CD8-positive, alpha-beta memory T cell (primary cell): ENCODE data around the gene TBC1D13. TPM values are rescaled to one million over a fixed set of nuclear protein-coding genes. Genes with fewer than 3 reads are reported as not detected.

Source experiments
- CTCF ChIA-PET: fragments of 350-600 bp; sonication (Branson Sonifier 250); formaldehyde crosslinking; loops from one replicate; lab custom pipeline; 2021; ENCODE audit warnings: antibody characterized with exemption; lab: Charles Lee
- POLR2A ChIA-PET: fragments of 350-600 bp; sonication (Branson Sonifier 250); formaldehyde crosslinking; loops from one replicate; lab custom pipeline; 2021; ENCODE audit warnings: antibody characterized with exemption; lab: Charles Lee
- DNase-seq, 5 donors: peaks; one replicate each; pipeline versions ENCODE4 v3.0.0 to v3.0.0-alpha.2; 2020 to 2022; ENCODE audit warnings: mixed read lengths in 1 of 5
- H3K27ac ChIP-seq: one replicate; pipeline ENCODE4 v1.7.0; 2013; ENCODE audit warnings: low read depth, mild to moderate bottlenecking, low read length, moderate library complexity
- H3K27me3 ChIP-seq: 2 replicates; pipeline ENCODE4 v1.7.0; 2013; ENCODE audit warnings: low read length, mild to moderate bottlenecking; ENCODE audit not compliant: insufficient read depth, poor library complexity, severe bottlenecking
- H3K36me3 ChIP-seq: 2 replicates; pipeline ENCODE4 v1.7.0; 2013; ENCODE audit warnings: mild to moderate bottlenecking, low read length, moderate library complexity; ENCODE audit not compliant: insufficient read depth
- H3K4me1 ChIP-seq: 2 replicates; pipeline ENCODE4 v1.7.0; 2013; ENCODE audit warnings: mild to moderate bottlenecking, low read length, moderate library complexity; ENCODE audit not compliant: insufficient read depth
- H3K4me3 ChIP-seq: 2 replicates; pipeline ENCODE4 v1.7.0; 2013; ENCODE audit warnings: mild to moderate bottlenecking, low read length
- H3K9me3 ChIP-seq: 2 replicates; pipeline ENCODE4 v1.7.0; 2013; ENCODE audit warnings: mild to moderate bottlenecking, low read length
- H3K27ac Mint-ChIP-seq, 8 donors: one replicate each; pipeline ENCODE4 v1.8.0; 2020 to 2021; ENCODE audit warnings: mixed read lengths in 8 of 8, mild to moderate bottlenecking in 6 of 8, inconsistent platforms in 3 of 8, moderate library complexity in 3 of 8
- H3K27me3 Mint-ChIP-seq, 2 donors: one replicate each; pipeline ENCODE4 v1.8.0; 2020 to 2021; ENCODE audit warnings: mixed read lengths in 2 of 2, mild to moderate bottlenecking in 1 of 2, moderate library complexity in 1 of 2
- H3K36me3 Mint-ChIP-seq, 3 donors: one replicate each; pipeline ENCODE4 v1.8.0; 2020 to 2021; ENCODE audit warnings: mixed read lengths in 3 of 3, inconsistent platforms in 1 of 3, mild to moderate bottlenecking in 1 of 3
- H3K4me1 Mint-ChIP-seq, 3 donors: one replicate each; pipeline ENCODE4 v1.8.0; 2020 to 2021; ENCODE audit warnings: mixed read lengths in 3 of 3, inconsistent platforms in 1 of 3, mild to moderate bottlenecking in 1 of 3
- H3K4me3 Mint-ChIP-seq, 7 donors: one replicate each; pipeline ENCODE4 v1.8.0; 2020 to 2021; ENCODE audit warnings: mixed read lengths in 7 of 7, mild to moderate bottlenecking in 6 of 7, moderate library complexity in 4 of 7, inconsistent platforms in 2 of 7
- H3K9me3 Mint-ChIP-seq, 5 donors: one replicate each; pipeline ENCODE4 v1.8.0; 2020 to 2022; ENCODE audit warnings: mixed read lengths in 5 of 5, mild to moderate bottlenecking in 3 of 5, moderate library complexity in 2 of 5, inconsistent platforms in 1 of 5
- polyA plus RNA-seq: library from polyadenylated mRNA; unstranded; fragments of 300-500 nt; fragmentation: Illumina TruSeq; gene quantifications from one replicate; pipeline ENCODE4 v1.2.3, GENCODE V29; 2021
- total RNA-seq, 2 experiments: library from RNA; stranded (reverse); gene quantifications; one replicate each; pipeline ENCODE4 v1.2.3, GENCODE V29; 2021

TBC1D13 gene
- total and polyA plus RNA-seq, 3 experiments from 2014 or later, result 23.0 to 36.8 (median 24.6) TPM

DNA sequence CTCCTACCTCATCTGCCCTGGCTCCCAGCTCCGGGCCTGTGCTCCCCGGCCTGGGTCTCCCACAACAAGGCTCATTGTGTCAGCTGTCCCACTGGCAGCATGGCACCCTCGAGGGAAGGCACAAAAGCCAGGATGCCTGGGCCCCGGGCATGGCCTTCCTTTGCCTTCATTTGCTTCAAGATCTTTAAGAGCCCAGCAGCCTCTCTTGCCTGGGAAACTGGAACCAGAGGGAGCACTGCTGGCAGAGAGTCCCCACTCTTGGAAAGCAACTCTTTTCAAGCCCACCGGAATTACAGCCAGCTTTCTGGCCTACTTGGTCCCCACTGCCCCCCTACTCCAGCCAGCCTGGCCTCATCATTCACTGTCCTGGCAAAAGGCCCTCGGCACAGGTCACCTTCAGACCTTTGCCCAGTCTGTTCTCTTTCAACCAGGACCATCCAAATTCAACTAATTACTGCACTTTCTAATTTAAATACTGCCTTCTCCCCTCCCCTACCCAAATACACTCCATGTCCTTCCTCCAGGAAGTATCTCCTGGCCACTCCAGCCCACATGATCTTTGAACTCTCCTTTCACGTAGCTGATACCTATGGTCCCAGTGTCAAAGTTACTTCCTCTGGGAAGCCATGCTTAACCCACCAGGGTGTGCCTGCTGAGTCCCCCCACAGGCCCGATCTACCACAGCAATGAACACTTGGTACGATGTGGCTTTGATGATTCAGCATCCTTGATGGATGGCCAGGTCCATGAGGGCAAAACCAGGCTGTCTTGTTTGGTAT, 24.2 kb upstream of the TBC1D13 start:
- DNase-seq, result no peak
- H3K4me1 ChIP-seq, result no peaks in the 10 kb centered on the region
- H3K36me3 ChIP-seq, result no peaks in the 10 kb centered on the region
- no peaks in the 10 kb centered on the region for H3K9me3 ChIP-seq
- Mint-ChIP-seq H3K4me3 (peak overlapping the region in 1 of 7 donors; percentile 55), H3K9me3 (no peaks in the 10 kb centered on the region), H3K4me1 (peaks cover 19 to 42% (median 24%) of the 10 kb centered on the region in 3 donors), H3K27me3 (peaks cover 0 to 1% of the 10 kb centered on the region in 2 donors), H3K36me3 (peaks cover 0 to 21% (median 0%) of the 10 kb centered on the region in 3 donors), H3K27ac (peak overlapping the region in 5 of 8 donors; percentile 19 to 68 (median 66))
- POLR2A ChIA-PET, result no interaction called here
- no peaks in the 10 kb centered on the region for H3K27me3 ChIP-seq
- H3K27ac ChIP-seq, result no peak overlapping the region
- CTCF ChIA-PET, result interaction anchor here (1.3 kb wide), 1 partner anchor 55 kb away, joined by 3 read pairs; the partner anchor contains the start of gene ENDOG
- no peak overlapping the region for H3K4me3 ChIP-seq

DNA sequence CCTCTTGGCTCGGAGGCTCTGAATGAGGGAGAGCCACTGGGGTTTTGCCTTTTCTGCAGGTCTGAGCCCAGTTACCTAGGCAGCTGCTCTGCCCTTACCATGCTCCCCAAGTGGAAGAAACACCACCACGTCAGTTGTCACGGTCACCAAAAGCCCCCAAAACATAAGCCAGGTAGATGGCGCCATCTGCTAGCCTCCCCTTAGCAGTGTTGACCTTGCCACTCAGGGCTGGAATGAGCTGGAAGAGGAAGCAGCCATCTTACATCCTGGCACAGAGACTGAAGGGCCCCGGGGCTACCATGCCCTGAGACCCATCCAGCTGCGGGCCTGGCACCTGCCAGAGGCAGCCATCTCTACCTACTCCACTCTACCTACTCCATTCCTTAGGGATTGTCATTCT, 22.7 kb upstream of the TBC1D13 start:
- H3K4me1 Mint-ChIP-seq, result peaks cover 29 to 52% (median 30%) of the 10 kb centered on the region in 3 donors
- H3K27me3 Mint-ChIP-seq, result peaks cover 0 to 1% of the 10 kb centered on the region in 2 donors
- no peaks in the 10 kb centered on the region for H3K9me3 ChIP-seq
- no peak for DNase-seq
- ChIA-PET POLR2A (interaction anchor here (0.5 to 0.6 kb wide), 2 partner anchors 84 to 112 kb away, joined by 3 read pairs; no protein-coding TSS in a partner anchor), CTCF (interaction anchor here (1.5 kb wide), 1 partner anchor 62 kb away, joined by 5 read pairs; the partner anchor contains the start of gene PKN3)
- no peak overlapping the region for H3K4me3 ChIP-seq
- no peaks in the 10 kb centered on the region for H3K27me3 ChIP-seq
- H3K27ac Mint-ChIP-seq, result no peak overlapping the region
- H3K4me1 ChIP-seq, result no peaks in the 10 kb centered on the region
- no peak overlapping the region for H3K4me3 Mint-ChIP-seq
- H3K36me3 Mint-ChIP-seq, result peaks cover 0 to 29% (median 0%) of the 10 kb centered on the region in 3 donors
- H3K27ac ChIP-seq, result no peak overlapping the region
- no peaks in the 10 kb centered on the region for H3K36me3 ChIP-seq
- no peaks in the 10 kb centered on the region for H3K9me3 Mint-ChIP-seq

DNA sequence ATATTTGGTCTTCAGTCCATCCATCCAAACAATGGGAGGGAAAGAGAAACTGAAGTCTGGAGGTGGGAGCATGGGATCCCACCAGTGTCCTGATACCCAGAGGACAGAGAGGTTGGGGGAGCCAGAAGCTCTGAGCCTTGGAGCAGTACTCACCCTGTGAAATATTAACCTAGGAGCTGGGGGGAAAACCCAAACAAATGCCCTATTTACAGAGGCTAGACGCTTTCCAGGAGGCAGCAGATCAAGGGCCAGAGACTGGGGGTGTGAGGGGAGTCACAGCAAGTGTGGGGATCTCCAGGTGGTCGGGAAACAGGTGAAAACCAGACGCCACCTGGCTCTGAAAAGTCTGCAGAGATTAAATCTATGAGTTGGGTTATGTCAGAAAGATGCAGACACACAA, 21.6 kb upstream of the TBC1D13 start:
- Mint-ChIP-seq H3K4me1 (peaks cover 36 to 61% (median 40%) of the 10 kb centered on the region in 3 donors), H3K27ac (peak overlapping the region in 3 of 8 donors; percentile 18 to 89 (median 46)), H3K27me3 (peaks cover 0 to 1% of the 10 kb centered on the region in 2 donors), H3K9me3 (no peaks in the 10 kb centered on the region), H3K36me3 (peaks cover 0 to 33% (median under 1%) of the 10 kb centered on the region in 3 donors), H3K4me3 (peak overlapping the region in 1 of 7 donors; percentile 11)
- ChIA-PET POLR2A (no interaction called here), CTCF (interaction anchor here (1.5 kb wide), 1 partner anchor 64 kb away, joined by 5 read pairs; the partner anchor contains the start of gene PKN3)
- H3K27me3 ChIP-seq, result no peaks in the 10 kb centered on the region
- H3K9me3 ChIP-seq, result no peaks in the 10 kb centered on the region
- H3K4me1 ChIP-seq, result peaks cover 11% of the 10 kb centered on the region
- no peak for DNase-seq
- H3K27ac ChIP-seq, result no peak overlapping the region
- H3K4me3 ChIP-seq, result no peak overlapping the region
- H3K36me3 ChIP-seq, result no peaks in the 10 kb centered on the region

DNA sequence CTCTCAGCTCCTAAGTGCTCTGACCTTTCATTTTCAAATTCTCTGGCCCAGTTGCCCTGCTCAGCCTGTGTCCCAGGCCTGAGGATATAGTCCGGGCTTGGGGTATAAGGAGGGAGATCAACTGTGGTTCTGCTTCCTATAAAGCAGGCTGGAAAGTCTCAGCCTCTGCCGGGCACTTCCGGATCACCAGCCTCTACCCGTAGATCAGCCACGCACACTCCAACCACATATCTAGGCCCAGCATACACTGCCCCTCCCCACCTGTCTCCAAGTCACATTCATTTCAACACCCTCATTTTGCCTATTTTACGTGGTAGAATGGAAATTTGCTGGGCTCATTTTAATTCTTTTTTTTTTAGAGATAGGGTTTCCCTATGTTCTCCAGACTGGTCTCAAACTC, 18.4 kb upstream of the TBC1D13 start:
- Mint-ChIP-seq H3K4me3 (no peak overlapping the region), H3K4me1 (peaks cover 40 to 64% (median 48%) of the 10 kb centered on the region in 3 donors), H3K27me3 (peaks cover 0 to 1% of the 10 kb centered on the region in 2 donors), H3K27ac (peak overlapping the region in 3 of 8 donors; percentile 58 to 99 (median 64)), H3K9me3 (no peaks in the 10 kb centered on the region), H3K36me3 (peaks cover 0 to 36% (median 2%) of the 10 kb centered on the region in 3 donors)
- no peaks in the 10 kb centered on the region for H3K36me3 ChIP-seq
- H3K9me3 ChIP-seq, result no peaks in the 10 kb centered on the region
- H3K27ac ChIP-seq, result no peak overlapping the region
- no peak for DNase-seq
- POLR2A ChIA-PET, result no interaction called here
- CTCF ChIA-PET, result interaction anchor here (1.1 kb wide), 1 partner anchor 18 kb away, joined by 3 read pairs; no protein-coding TSS in a partner anchor
- peaks cover 19% of the 10 kb centered on the region for H3K4me1 ChIP-seq
- H3K27me3 ChIP-seq, result no peaks in the 10 kb centered on the region
- H3K4me3 ChIP-seq, result no peak overlapping the region

DNA sequence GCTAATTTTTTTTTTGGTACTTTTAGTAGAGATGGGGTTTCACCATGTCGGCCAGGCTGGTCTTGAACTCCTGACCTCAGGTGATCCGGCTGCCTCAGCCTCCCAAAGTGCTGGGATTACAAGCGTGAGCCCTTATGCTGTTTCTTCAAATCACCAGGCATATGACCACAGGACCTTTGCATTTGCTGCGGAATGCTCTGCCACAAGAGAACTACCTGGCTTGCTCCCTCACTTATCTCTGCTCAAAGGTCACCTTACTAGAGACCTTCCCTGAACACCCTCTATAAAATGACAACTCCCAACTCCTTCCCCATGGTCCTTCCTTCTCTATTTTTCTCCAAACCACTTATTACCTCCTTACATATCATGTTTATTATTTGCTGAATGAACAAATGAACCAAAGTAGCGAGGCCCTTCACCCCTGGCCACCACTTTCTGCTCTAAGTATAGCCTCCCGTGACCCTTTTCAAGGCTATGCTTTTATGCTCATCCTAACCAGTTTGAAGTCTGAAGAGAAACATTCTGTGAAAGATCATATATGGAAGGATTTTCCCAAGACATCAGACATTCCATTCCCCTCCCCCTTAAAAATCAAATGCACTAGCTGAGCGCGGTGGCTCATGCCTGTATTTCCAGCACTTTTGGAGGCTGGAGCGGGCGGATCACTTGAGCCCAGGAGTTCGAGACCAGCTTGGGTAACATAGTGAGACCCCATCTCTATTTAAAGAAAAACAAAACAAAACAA, 16.6 kb upstream of the TBC1D13 start:
- H3K4me3 ChIP-seq, result peak overlapping the region; percentile 87
- ChIA-PET CTCF (interaction anchor here (0.8 to 3.4 kb wide), 4 partner anchors 18 to 68 kb away, joined by 3 to 19 read pairs (median 6); partner anchors contain the start of genes ENDOG, PKN3 and SPOUT1), POLR2A (interaction anchor here (0.5 to 2.9 kb wide), 6 partner anchors 18 to 339 kb away, joined by 3 to 13 read pairs (median 3); partner anchors contain the start of genes ENDOG and ZDHHC12)
- peaks cover 0 to under 1% (median 0%) of the 10 kb centered on the region in 5 donors for H3K9me3 Mint-ChIP-seq
- no peaks in the 10 kb centered on the region for H3K36me3 ChIP-seq
- no peaks in the 10 kb centered on the region for H3K9me3 ChIP-seq
- H3K27ac ChIP-seq, result peak overlapping the region; percentile 95
- no peaks in the 10 kb centered on the region for H3K27me3 ChIP-seq
- H3K27ac Mint-ChIP-seq, result peak overlapping the region; percentile 98 to 100 (median 99)
- peaks cover 0 to 28% (median 2%) of the 10 kb centered on the region in 3 donors for H3K36me3 Mint-ChIP-seq
- no peaks in the 10 kb centered on the region for H3K27me3 Mint-ChIP-seq
- peaks cover 32 to 48% (median 40%) of the 10 kb centered on the region in 3 donors for H3K4me1 Mint-ChIP-seq
- H3K4me1 ChIP-seq, result peaks cover 19% of the 10 kb centered on the region
- peak overlapping the region; percentile 97 to 99 (median 97) for H3K4me3 Mint-ChIP-seq
- no peak for DNase-seq

DNA sequence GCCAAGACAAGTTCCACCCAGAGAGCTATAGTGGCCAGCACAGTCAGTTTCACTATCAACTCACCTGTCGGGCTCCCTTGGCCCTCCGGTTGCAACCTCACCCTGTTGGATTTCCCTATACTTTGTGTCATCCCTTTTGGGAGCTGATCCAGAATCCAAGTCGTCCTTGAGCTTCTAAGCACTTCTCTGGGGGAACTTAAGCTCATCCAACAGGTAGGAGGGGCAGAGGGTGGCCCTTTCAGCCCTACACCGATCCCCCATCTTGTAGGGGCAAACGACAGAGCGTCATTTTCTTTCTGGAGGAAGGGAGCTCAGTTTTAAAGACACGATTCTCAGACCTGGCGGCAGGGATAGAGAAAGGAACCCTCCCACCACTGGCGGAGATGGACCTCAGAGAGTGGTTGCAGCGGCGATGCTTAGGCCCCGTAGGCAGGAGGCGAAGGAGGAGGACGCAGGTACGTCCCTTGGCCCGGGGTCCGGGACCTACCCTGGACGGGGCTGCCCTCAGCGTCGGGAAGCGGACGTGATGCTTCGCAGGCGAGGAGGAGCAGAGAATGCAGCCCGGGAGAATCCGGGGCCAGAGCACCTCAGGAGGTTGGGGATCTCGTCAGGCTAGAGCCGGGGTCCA, 15.8 kb upstream of the TBC1D13 start:
- Histone ChIP-seq H3K36me3 (no peaks in the 10 kb centered on the region), H3K9me3 (no peaks in the 10 kb centered on the region), H3K27ac (peak overlapping the region; percentile 95), H3K27me3 (no peaks in the 10 kb centered on the region), H3K4me3 (peak overlapping the region; percentile 87), H3K4me1 (peaks cover 19% of the 10 kb centered on the region)
- Mint-ChIP-seq H3K4me3 (peak overlapping the region; percentile 97 to 99 (median 97)), H3K4me1 (peaks cover 31 to 45% (median 36%) of the 10 kb centered on the region in 3 donors), H3K9me3 (peaks cover 0 to 3% (median 1%) of the 10 kb centered on the region in 5 donors), H3K27ac (peak overlapping the region; percentile 98 to 100 (median 99)), H3K27me3 (no peaks in the 10 kb centered on the region), H3K36me3 (peaks cover 0 to 26% (median 2%) of the 10 kb centered on the region in 3 donors)
- peak in 2 of 5 donors; percentile 10 to 46 for DNase-seq
- POLR2A ChIA-PET, result interaction anchor here (0.5 to 2.9 kb wide), 6 partner anchors 17 to 339 kb away, joined by 3 to 13 read pairs (median 3); partner anchors contain the start of genes ENDOG and ZDHHC12
- CTCF ChIA-PET, result interaction anchor here (0.8 to 3.4 kb wide), 4 partner anchors 17 to 69 kb away, joined by 3 to 19 read pairs (median 6); partner anchors contain the start of genes ENDOG, PKN3 and SPOUT1
